OCI-LY3 (cell line): ENCODE data around the gene CLK4.

Experiments
- H2AFZ ChIP-seq: fragments of 200-600, 300-600 bp; shearing (Covaris generic); 2 replicates; pipeline ENCODE4 v1.6.0; 2014; ENCODE audit warnings: antibody characterized with exemption, low read depth, low read length
- H3K27ac ChIP-seq: fragments of 200-600, 300-600 bp; sonication (generic); 2 replicates; pipeline ENCODE4 v1.5.1; 2014; ENCODE audit warnings: mild to moderate bottlenecking, low read length, moderate library complexity, mixed read lengths
- H3K27me3 ChIP-seq: fragments of 200-600, 300-600 bp; sonication (generic); 2 replicates; pipeline ENCODE4 v1.6.1; 2014; ENCODE audit warnings: low read depth, low read length, mixed read lengths
- H3K36me3 ChIP-seq: fragments of 200-600, 300-600 bp; sonication (generic); replicated peaks from 2 replicates; pipeline ENCODE3; 2014; ENCODE audit warnings: low read depth, low read length, mixed read lengths
- H3K4me1 ChIP-seq: fragments of 300-600, 200-600 bp; sonication (generic); 2 replicates; pipeline ENCODE4 v1.6.1; 2014; ENCODE audit warnings: low read length, mixed read lengths
- H3K4me2 ChIP-seq: fragments of 200-600, 300-600 bp; sonication (generic); 2 replicates; pipeline ENCODE4 v1.6.1; 2014; ENCODE audit warnings: low read length, mixed read lengths
- H3K4me3 ChIP-seq: fragments of 300-600, 200-600 bp; sonication (generic); 2 replicates; pipeline ENCODE4 v1.5.1; 2014; ENCODE audit warnings: antibody characterized with exemption, mild to moderate bottlenecking, low read length, moderate library complexity
- H3K79me2 ChIP-seq: fragments of 300-600, 200-600 bp; shearing (Covaris generic); 2 replicates; pipeline ENCODE4 v1.6.1; 2014; ENCODE audit warnings: mild to moderate bottlenecking, low read length, mixed read lengths
- H3K9ac ChIP-seq: fragments of 300-600, 200-600 bp; shearing (Covaris generic); 2 replicates; pipeline ENCODE4 v1.6.0; 2014; ENCODE audit warnings: mild to moderate bottlenecking, low read length, moderate library complexity
- H3K9me3 ChIP-seq: fragments of 200-600, 300-600 bp; shearing (Covaris generic); 2 replicates; pipeline ENCODE4 v1.6.1; 2014; ENCODE audit warnings: low read length, mixed read lengths; ENCODE audit not compliant: insufficient read depth
- H4K20me1 ChIP-seq: fragments of 200-600, 300-600 bp; sonication (generic); 2 replicates; pipeline ENCODE4 v1.6.1; 2016; ENCODE audit warnings: low read length, mixed read lengths; ENCODE audit not compliant: insufficient read depth
- CTCF ChIP-seq: fragments of 200-600, 300-600 bp; sonication (generic); IDR thresholded peaks from 2 replicates; pipeline ENCODE4 v1.5.1; 2014; ENCODE audit warnings: antibody characterized with exemption, low read length, low read depth
- EZH2phosphoT487 ChIP-seq: fragments of 200-600 bp; shearing (Covaris generic); IDR thresholded peaks from 2 replicates; pipeline ENCODE4 v1.6.1; 2018; ENCODE audit warnings: antibody characterized with exemption, mixed run types, low read depth

Gene CLK4

GRCh38 chr5:178560911-178561310 is 65.9 kb downstream of the CLK4 start:
- H3K9ac ChIP-seq: no peak overlapping the region
- no peaks in the 10 kb centered on the region for H3K9me3 ChIP-seq
- no peaks in the 10 kb centered on the region for H3K27me3 ChIP-seq
- no peak overlapping the region for H3K4me3 ChIP-seq
- no peak overlapping the region for H3K4me2 ChIP-seq
- H2AFZ ChIP-seq: no peak overlapping the region
- H3K4me1 ChIP-seq: no peaks in the 10 kb centered on the region
- H4K20me1 ChIP-seq: no peaks in the 10 kb centered on the region
- H3K27ac ChIP-seq: no peak overlapping the region
- no peaks in the 10 kb centered on the region for H3K36me3 ChIP-seq
- H3K79me2 ChIP-seq: no peaks in the 10 kb centered on the region
- TF ChIP-seq CTCF (no peak), EZH2phosphoT487 (no peak)

- H4K20me1 ChIP-seq: no peaks in the 10 kb centered on the region
- no peaks in the 10 kb centered on the region for H3K27me3 ChIP-seq
- H3K9ac ChIP-seq: no peak overlapping the region
- H2AFZ ChIP-seq: no peak overlapping the region
- H3K9me3 ChIP-seq: no peaks in the 10 kb centered on the region
- H3K4me3 ChIP-seq: no peak overlapping the region
- no peak overlapping the region for H3K27ac ChIP-seq
- no peak overlapping the region for H3K4me2 ChIP-seq
- no peaks in the 10 kb centered on the region for H3K36me3 ChIP-seq
- no peaks in the 10 kb centered on the region for H3K4me1 ChIP-seq
- no peaks in the 10 kb centered on the region for H3K79me2 ChIP-seq
- TF ChIP-seq CTCF: no peak
- TF ChIP-seq EZH2phosphoT487: no peak
Measured at GRCh38 chr5:178557416-178557815, 69.4 kb downstream of the CLK4 start.

- H3K27me3 ChIP-seq: no peaks in the 10 kb centered on the region
- no peak overlapping the region for H3K4me3 ChIP-seq
Measured at GRCh38 chr5:178555771-178556211, 71.1 kb downstream of the CLK4 start.

GRCh38 chr5:178555005-178555404 is 71.8 kb downstream of the CLK4 start:
- Histone ChIP-seq H3K9ac (no peak overlapping the region), H3K4me2 (no peak overlapping the region), H3K27me3 (no peaks in the 10 kb centered on the region), H2AFZ (no peak overlapping the region), H3K79me2 (no peaks in the 10 kb centered on the region), H3K4me1 (no peaks in the 10 kb centered on the region), H3K9me3 (no peaks in the 10 kb centered on the region), H3K27ac (no peak overlapping the region), H4K20me1 (no peaks in the 10 kb centered on the region), H3K36me3 (no peaks in the 10 kb centered on the region), H3K4me3 (no peak overlapping the region)
- TF ChIP-seq CTCF (no peak), EZH2phosphoT487 (no peak)

More at GRCh38 chr5:178555771-178556211, 71.1 kb downstream of the CLK4 start:
- Histone ChIP-seq H3K9me3 (no peaks in the 10 kb centered on the region), H4K20me1 (no peaks in the 10 kb centered on the region), H3K36me3 (no peaks in the 10 kb centered on the region), H3K79me2 (no peaks in the 10 kb centered on the region), H3K4me1 (no peaks in the 10 kb centered on the region), H3K27ac (no peak overlapping the region), H3K9ac (no peak overlapping the region), H3K4me2 (no peak overlapping the region), H2AFZ (no peak overlapping the region)
- TF ChIP-seq EZH2phosphoT487: no peak
- no peak for TF ChIP-seq CTCF
